HG02763 (cell line): ENCODE measurements around the gene UNC13B.

Source experiments
- ATAC-seq: cut with Tn5 transposase; IDR thresholded peaks from one replicate; pipeline ENCODE4 v1.9.1; 2021; ENCODE audit warnings: mild to moderate bottlenecking, moderate library complexity; ENCODE audit not compliant: unreplicated experiment

The UNC13B gene

DNA sequence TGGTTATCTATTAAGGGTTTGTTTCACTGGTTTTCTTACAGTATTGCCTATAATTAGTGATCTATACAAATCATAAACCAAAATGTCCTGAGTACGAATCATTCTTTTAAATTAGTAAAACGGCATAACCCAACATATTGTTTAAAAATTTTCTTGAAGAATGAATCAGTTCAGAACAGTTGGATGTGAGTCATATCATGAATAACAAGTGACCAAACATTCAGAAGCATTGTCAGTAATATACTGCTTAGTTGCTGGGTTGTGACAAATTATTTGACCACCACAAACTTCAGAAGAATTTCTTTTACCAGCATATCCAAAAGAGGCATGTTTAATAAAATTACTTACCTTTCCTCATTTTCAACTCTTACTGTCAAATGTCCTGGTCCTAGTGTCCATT lies 111.2 kb downstream of the UNC13B start:
- no peak for ATAC-seq

DNA sequence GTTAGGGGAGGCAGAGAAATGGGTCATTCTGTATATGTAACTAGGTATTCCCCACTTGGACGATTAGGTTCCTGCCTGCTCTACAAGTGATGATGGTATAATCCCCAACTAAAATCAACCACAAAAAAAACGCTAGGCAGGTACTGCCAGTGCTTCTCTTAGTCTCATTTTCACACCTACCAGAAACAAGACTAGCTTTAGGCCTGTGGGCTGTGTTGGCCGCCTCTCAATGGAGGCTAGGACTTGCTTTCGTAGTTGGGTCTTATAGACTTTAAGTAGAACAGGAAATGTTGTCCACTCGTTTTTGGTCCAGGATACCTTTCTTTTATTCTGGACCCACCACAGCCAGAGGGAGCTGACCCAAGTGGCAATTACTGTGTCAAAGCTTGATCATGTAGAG lies 111.8 kb downstream of the UNC13B start:
- ATAC-seq: no peak

DNA sequence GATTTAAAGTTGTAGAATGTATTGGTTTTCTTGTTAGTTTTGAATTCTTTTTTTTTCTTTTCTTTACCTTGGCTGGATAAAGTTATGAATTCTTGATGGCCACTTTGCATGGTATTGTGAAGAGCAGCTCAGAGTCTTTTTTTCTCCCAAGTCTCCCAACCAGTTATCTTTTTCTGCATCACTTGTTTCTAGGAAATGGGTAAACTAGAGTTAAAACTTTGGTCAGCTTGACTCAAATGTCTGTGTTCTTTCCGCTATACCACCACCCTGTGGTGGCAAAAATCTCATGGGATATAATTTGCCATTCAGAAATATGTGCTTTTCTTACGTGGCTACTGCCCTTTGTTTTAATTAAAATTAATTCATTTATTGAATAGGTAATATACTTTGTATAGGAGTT lies 113.2 kb downstream of the UNC13B start:
- no peak for ATAC-seq

DNA sequence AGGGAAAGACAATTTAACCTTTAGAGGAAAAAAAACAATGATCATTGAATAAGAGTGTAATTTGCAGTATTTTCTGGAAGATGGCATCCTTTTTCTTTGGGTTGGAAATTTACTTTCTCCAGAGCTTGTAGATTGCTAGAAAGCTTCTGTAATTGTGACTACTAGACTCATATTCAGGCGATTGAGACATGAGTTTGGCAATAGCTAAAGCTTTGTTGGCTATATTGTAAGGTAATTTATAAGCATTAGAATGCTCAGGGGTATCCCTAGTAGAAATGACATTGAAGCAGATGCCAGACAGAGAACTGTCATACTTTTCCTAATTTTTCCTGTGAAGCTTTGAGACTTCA lies 115.3 kb downstream of the UNC13B start:
- no peak for ATAC-seq

DNA sequence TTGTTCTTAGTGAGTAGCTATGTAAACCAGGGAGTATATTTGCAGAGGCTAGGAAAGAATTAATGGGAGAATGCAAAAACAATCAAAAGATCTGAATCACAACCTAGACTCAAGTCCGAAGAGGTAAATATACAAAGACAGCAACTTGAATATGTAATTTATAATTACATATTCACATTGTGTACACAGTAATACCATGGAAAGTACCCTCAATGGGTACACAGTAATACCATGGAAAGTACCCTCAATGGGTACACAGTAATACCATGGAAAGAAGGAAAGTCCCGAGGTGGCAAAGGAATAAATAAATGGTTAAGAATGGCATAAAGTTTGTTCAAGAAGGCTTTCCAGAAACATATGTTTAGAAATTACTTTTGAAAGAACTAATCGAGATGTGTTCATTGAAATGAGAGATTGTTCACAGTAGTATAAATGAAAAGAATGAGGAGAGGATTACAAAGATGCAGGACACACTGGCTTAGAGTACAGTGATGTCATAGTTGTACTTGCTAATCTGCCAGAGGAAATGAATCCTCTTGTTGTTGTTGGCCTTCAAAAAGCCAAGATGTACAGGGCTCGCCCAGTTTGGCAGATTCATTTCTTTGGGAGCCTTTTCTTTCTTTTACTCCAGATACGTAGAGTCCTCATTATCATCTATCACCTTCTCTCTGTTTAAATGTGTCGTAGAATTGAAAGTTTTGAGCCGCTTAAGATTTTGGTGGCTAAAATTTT lies 116.0 kb downstream of the UNC13B start:
- no peak for ATAC-seq

DNA sequence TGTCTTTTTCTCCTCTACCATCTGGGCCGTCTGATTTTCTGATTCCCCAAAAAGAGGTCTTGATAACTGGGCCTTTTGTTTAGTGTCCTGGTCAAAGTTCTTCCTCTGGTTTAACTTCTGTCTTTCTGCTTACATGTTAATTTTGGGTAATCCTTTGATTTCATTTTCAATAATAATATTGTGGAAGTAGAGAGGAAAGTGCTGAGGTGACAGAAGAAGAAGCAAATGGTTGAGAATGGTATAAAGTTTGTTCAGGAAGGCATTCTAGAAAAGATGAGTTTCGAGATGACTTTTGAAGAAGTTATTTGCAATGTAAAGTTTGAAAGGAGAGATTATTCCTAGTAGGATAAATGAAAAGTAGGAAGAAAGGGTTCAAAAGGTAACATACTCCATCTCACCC lies 118.1 kb downstream of the UNC13B start:
- no peak for ATAC-seq

DNA sequence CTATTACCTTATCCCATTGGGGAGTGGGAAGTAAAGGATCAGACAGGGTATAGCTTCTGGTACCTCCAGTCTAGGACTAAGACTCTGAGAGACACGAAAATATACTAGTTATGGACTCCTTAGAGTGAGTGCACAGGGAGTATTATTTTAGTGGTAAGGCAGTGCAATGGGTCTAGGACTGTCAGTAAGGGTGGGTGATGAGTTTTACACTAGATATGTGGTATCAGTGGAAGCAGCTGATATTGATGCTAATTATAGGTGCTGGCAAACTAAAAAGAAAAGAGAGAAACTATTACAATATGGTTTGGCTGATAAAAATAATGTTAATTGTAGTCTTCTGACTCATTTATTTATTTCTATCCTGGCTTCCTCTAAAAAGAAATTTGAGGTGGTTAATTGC lies 118.6 kb downstream of the UNC13B start:
- ATAC-seq: no peak

DNA sequence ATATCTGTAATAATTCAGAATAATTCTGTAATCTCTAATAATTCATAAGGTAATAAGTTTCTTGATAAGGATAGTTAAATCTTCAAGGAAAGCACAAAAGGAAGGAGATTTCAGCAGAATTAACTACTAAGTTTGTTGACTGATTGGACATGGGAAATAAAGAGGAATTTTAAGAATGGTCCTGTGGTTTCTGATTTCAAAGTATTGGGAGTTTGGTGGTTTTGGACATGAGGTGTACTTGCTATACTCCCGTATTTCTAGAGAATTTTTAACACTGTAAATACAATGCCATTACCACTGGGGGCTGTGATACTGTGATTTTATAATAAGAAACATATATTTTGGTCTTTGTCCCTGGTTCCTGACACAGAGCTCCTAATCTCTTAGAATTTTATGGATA lies 123.9 kb downstream of the UNC13B start:
- ATAC-seq: no peak

DNA sequence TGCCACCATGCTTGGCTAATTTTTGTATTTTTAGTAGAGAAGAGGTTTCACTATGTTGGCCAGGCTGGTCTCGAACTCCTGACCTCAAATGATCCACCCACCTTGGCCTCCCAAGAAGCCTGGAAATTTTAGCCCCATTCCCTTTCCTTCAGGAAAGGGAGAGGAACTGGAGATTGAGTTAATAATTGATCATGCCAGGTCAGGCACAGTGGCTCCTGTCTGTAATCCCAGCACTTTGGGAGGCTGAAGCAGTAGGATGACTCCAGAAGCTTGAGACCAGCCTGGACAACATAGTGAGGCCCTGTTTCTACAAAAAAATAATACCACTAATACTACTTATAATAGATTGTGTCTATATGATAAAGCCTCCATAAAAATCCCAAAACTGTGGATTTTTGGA lies 124.6 kb downstream of the UNC13B start:
- no peak for ATAC-seq

DNA sequence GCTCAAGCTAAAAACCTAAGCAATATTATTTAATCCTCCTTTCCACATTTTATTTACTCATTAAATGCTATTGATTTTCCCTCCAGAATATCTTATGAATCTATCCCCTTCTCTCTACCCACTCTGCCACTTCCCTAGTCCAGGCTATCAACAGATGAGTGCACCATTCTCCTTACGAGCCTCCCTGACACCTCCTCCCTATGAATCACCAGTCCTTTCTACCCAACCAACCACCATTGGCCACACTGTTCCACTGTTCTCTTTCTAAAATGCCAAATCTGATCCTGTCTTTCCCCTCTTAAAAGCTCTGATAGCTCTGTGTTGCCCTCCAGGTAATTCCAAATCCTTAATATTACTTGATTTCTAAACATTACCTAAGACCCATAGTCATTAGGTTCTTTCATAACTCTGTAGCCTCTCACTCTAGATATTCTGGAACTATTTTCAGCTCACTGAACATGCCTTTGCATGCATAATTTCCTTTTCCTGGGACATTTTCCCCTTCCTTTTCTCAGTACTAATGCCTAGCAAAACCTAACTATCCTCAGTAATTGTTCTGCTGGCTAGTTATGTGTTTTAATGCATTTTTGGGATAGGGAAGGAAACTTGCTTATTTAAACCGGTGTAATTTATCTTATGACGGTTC lies 126.3 kb downstream of the UNC13B start:
- no peak for ATAC-seq

DNA sequence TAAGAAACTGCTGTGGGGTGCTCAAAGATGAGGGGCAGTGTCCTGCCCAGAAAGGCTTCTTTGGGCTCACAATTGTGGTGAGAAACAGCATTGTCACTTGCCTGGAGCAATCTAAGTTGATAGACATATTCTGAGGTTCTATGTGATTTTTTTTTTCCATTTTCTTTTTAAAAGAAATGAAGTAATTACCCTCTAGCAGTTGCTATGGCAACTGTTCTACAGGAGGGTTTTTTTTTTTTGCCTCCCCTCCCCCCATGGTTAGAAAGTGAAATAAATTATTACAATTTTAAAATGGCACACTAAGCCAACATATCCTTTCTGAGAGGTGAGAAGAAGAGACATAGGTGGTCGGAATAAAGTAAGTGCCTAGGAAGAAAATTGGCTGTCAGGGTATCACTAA lies 127.0 kb downstream of the UNC13B start:
- no peak for ATAC-seq

DNA sequence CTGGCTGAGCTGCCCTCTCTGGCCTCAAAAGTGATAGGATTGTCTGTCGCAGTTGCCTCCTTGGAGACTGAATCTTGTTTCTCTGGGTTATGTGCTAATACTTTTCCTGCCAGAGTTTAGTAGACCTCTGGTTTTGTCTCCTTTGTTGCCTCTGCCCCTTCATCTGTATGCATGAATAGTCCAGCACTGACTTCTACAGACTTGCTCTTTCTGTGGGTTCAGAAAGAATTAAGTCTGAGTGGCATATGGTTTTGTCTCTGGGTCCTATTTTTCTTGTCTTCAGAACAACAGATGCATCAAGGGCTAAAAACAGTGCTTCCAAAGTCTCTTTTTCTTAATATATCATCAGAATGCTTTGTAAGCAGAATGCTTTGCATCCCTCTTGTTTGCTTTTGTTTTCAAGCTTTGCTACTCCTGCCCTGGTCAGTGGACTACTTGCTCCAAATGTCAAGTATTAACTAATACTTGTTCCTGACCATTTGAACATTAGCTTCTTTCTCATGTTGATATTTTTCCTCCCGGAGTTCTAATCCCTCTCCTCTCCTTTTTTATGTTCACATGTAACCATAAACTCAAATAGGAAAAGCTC lies 131.7 kb downstream of the UNC13B start:
- ATAC-seq: no peak

DNA sequence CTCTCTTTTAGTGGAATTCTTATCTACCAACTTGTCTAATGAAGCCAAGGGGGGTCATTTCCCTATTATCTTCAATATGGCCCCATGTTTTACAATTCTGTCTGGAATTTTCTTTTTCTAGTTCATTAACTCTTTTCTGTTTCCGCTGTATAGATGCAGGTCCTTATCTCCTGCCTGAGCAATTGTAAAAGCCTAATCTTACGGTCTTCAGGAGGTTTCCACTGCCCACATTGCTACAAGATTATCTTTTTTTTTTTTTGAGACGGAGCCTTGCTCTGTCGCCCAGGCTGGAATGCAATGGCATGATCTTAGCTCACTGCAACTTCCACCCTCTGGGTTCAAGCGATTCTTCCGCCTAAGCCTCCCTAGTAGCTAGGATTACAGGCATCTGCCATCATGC lies 132.3 kb downstream of the UNC13B start:
- ATAC-seq: no peak

DNA sequence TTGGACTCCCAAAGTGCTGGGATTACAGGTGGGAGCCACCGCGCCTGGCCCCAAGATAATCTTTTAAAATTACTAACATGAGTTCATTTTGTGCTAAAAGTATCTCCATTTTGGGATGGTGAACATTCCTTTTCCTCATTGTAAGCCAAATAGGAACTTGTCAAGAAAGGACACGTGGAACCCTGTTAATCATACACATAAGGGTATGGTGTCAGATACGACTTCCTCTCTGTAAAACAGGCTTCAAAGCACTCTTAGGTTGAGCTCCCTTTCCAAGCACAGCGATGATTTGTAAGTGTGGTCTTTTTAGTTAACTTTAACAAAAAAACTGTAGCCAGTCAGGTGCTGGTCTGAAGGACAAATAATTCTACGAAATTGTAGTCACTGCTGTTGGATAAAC lies 132.7 kb downstream of the UNC13B start:
- ATAC-seq: no peak

DNA sequence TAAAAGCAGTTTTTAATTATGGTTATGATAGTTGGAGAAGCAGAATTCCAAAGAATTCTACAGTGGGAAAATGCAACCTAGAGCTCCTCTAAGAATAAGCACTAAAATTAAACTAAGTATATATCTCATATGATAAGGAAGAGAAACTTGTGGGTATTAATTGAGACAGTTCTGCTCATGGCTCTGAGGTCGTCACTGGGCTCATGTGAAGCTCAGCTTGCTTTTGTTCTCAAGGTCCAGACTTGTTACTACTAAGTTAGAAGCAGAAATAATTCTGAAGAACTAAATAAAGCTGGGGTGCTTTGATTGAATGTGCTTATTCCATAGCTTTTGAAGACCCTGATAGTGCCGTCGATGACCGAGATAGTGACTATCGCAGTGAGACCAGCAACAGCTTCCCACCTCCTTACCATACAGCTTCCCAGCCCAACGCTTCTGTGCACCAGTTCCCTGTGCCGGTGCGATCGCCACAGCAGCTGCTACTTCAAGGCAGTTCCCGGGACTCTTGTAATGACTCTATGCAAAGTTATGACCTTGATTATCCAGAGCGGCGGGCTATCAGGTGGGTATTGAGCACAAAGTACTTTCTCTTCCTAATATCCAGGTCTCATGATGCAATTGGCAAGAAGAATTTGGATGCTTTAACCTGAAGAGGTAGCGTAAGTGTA lies 133.7 kb downstream of the UNC13B start:
- ATAC-seq: no peak

DNA sequence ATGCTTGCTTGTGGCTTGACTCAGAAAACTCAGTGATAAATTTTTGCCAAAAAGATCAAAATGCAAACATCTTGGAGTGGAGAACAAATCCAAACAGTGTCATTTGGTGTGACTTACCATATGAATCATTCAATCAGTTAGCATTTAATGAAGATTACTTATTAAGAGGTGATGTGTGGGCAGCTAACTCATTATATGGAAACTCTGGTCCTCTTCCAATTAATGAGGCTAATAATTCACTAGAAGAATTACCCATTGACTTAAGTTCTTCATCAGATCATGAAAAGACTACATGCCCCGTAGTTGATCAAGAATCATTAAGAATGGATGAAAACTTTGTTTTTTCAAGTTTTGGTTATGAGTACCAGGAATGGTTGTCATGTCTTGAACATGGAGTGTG lies 141.8 kb downstream of the UNC13B start:
- no peak for ATAC-seq

DNA sequence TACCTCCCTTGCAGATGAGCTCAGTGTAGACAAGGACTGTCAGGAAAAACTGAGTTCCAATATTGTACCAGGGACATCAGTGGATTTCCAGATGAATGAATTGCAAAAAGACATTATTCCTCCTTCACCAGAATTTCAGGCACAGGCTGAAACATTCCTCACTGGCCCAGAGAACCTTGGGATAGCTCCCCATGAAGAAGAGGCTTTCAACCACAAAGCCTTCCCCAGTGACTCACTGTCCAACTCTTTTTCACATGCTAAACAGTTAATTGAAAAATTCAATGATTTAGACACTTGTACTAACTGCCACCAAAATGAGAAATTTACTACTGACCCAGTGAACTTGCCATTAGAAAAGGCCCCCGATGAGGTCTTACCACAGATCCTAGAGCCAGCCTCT lies 144.5 kb downstream of the UNC13B start:
- no peak for ATAC-seq

DNA sequence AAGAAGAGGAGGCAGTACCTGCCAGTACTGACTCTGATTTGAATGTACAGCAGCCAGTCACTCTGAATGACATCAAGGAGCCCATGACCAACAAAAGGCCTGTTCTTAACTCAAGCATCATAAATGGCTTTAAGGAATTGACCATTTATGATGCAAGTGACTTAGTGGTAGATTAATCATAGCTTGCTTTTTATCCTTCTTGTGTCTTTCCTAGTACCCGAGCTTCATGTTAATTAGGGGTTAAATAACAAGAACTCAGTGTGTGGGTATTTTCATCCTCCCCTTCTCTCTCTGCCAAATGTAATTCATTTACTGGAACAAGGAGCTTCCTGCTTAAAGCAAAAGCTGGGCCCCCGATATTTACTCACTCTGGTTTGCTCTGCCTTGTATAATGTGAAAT lies 146.5 kb downstream of the UNC13B start:
- ATAC-seq: no peak

DNA sequence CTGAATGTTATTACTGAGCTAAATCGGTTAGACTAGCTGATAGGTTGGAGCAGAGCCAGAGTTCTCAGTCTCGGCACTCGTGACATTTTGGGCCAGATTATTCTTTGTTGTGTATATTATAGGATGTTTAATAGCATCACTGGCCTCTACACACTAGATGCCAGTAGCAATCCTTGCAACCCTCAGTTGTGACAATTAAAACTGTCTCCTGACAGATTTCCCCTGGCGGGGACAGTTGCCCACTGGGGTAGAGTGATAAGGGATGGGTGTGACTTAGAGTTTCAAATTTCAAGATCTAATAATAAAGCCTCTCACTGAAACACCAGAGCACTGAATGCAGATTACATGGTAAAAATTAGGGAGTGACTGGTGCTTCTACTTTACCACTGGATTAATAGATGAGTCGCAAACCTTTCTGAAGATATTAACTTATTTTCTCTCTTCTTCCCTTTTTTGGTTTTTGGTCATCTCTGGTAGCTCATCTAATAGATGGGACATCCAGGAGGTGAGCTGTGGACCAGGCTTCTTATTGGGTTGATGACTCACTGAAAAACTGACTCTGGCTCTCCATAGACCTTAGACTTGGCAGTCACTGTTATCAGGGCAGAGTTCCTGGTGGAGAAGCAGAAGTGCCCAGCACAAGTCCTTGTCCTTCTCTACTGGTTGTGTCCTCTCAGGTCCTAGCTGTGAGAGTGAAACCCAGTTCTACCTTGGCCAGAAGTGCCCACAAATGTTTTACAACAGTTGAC lies 150.3 kb downstream of the UNC13B start:
- no peak for ATAC-seq

DNA sequence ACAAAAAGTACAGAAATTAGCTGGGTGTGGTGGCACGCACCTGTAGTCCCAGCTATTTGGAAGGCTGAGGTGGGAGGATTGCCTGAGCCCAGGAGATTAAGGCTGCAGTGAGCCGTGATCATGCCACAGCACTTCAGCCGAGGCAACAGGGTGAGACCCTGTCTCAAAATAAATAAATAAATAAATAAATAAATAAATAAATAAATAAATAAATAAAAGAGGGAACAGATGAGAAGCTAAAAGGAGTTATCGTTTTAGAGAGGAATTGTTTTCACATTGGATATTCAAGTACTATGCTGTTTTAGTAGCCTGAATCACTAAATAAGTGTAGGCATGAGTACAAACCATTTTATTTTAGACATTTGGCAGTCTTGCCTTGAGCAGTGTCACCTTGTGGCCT lies 151.7 kb downstream of the UNC13B start:
- no peak for ATAC-seq

DNA sequence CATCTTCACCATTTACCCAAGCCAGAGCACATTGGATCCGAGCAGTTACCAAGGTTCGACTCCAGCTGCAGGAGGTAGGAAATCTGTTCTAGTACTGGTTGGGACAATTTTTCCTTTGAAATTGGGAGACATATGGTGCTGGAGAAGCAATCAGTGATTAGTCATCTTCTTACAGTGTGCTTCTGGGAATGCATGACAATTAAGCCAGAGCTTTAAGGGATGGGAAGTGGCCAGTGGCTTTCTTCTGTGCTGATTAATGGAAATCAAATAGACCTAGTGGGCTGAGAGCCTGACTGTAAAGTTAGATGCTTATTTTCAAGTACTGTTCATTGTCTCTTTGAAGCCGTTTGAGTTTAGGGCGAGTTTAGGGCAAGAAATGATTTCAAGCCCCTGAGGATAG lies 152.1 kb downstream of the UNC13B start:
- no peak for ATAC-seq
